ENCODE data around the gene MINK1. TPM values are rescaled to one million over a fixed set of nuclear protein-coding genes. Genes with fewer than 3 reads are reported as not detected.

The MINK1 gene
- total RNA-seq, 1 experiment from 2014 or later: 68.8 TPM

DNA sequence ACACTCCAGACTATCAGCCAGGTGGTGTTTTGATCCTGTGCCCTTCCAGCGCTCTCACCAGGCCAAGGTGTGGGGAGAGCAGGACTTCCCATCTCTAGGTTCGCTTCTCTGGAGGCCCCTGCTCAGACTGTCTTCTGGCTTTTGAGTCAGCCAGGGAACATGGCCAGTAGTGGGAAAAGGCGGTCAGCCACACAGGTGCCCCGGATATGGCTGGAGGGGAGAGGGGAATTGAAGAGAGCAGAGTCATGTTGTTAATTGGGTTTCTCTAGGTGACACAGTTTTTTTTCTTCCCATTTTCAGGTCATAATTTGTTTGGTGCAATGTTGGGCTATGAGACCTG lies 1.5 kb downstream of the MINK1 start:
- H4K91ac ChIP-seq (ENCODE audit: insufficient read length, low read depth, low read length): no peak overlapping the region
- no peak overlapping the region for H3K9ac ChIP-seq (ENCODE audit: extremely low read depth, insufficient read length, low read length)
- no peak overlapping the region for H2BK12ac ChIP-seq (ENCODE audit: insufficient read length, low read depth, low read length)
- DNase-seq: no peak
- peak overlapping the region; percentile 83 for H3K4me2 ChIP-seq (ENCODE audit: insufficient read depth, insufficient read length, low read length)
- H2AK5ac ChIP-seq (ENCODE audit: insufficient read length, low read length): no peak overlapping the region
- no peak overlapping the region for H2BK120ac ChIP-seq (ENCODE audit: low read depth, low read length, poor library complexity, severe bottlenecking)
- H2AFZ ChIP-seq (ENCODE audit: low read length): no peak overlapping the region
- H4K8ac ChIP-seq (replicated peaks; ENCODE audit: insufficient read length, low read depth, low read length): no peak overlapping the region
- no peaks in the 10 kb centered on the region for H3K9me3 Mint-ChIP-seq
- H3K79me2 ChIP-seq (ENCODE audit: insufficient read depth, low read length): peaks cover 10% of the 10 kb centered on the region; the same call in 1 of the 2 replicates
- H3K14ac ChIP-seq (ENCODE audit: insufficient read depth, low read length): no peak overlapping the region
- H2BK15ac ChIP-seq (ENCODE audit: low read depth, low read length): no peak overlapping the region
- no peak overlapping the region for H3K4ac ChIP-seq (ENCODE audit: low read depth, low read length)
- H2BK5ac ChIP-seq (ENCODE audit: insufficient read length, low read length): no peak overlapping the region
- no peak overlapping the region for H3K18ac ChIP-seq (ENCODE audit: insufficient read length, low read depth, low read length)
- no peak overlapping the region for H2BK20ac ChIP-seq (ENCODE audit: low read depth, low read length, poor library complexity, severe bottlenecking)
- no peaks in the 10 kb centered on the region for H3K27me3 ChIP-seq (ENCODE audit: insufficient read depth, low read length)
- peak overlapping the region; percentile 82 to 89 for H3K4me3 Mint-ChIP-seq
- H3K4me1 ChIP-seq (ENCODE audit: insufficient read depth, low read length): no peaks in the 10 kb centered on the region; the same call in 1 of the 2 replicates
- no CpG with 5 or more reads among the region's 4 CpGs for WGBS (ENCODE audit: extremely low coverage, insufficient read length, low lambda C conversion rate)
- H3K27me3 Mint-ChIP-seq (ENCODE audit: low read depth): no peaks in the 10 kb centered on the region
- peaks cover 9% of the 10 kb centered on the region for H3K79me1 ChIP-seq (ENCODE audit: insufficient read depth, low read depth, low read length, poor library complexity, severe bottlenecking)
- no peak overlapping the region for H4K5ac ChIP-seq (ENCODE audit: insufficient read length, low read depth, low read length)
- no peak overlapping the region for H3K56ac ChIP-seq (ENCODE audit: insufficient read length, low read depth, low read length)
- no peaks in the 10 kb centered on the region for H4K20me1 ChIP-seq (ENCODE audit: control insufficient read depth, insufficient read depth, insufficient read length)
- no peak overlapping the region for H3K27ac ChIP-seq (ENCODE audit: insufficient read length, low read depth, low read length)
- peaks cover 0 to 11% (median 0%) of the 10 kb centered on the region in 3 experiments; a peak in 3 of 7 replicates for H3K36me3 Mint-ChIP-seq (ENCODE audit: insufficient read depth in 1 of 3, low read depth in 3 of 3)
- H3K4me1 Mint-ChIP-seq: peaks cover 24 to 26% of the 10 kb centered on the region in 2 experiments
- peaks cover 7% of the 10 kb centered on the region for H3K23me2 ChIP-seq (ENCODE audit: insufficient read length, low read depth, low read length, poor library complexity, severe bottlenecking)
- H3K9me3 ChIP-seq (ENCODE audit: control insufficient read depth, low read depth, low read length): no peaks in the 10 kb centered on the region
- TF ChIP-seq, protein P1, sequence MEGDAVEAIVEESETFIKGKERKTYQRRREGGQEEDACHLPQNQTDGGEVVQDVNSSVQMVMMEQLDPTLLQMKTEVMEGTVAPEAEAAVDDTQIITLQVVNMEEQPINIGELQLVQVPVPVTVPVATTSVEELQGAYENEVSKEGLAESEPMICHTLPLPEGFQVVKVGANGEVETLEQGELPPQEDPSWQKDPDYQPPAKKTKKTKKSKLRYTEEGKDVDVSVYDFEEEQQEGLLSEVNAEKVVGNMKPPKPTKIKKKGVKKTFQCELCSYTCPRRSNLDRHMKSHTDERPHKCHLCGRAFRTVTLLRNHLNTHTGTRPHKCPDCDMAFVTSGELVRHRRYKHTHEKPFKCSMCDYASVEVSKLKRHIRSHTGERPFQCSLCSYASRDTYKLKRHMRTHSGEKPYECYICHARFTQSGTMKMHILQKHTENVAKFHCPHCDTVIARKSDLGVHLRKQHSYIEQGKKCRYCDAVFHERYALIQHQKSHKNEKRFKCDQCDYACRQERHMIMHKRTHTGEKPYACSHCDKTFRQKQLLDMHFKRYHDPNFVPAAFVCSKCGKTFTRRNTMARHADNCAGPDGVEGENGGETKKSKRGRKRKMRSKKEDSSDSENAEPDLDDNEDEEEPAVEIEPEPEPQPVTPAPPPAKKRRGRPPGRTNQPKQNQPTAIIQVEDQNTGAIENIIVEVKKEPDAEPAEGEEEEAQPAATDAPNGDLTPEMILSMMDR (conservative IDR thresholded peaks at IDR 0.05): no peak
- H3K23ac ChIP-seq (ENCODE audit: insufficient read length, low read depth, low read length): no peak overlapping the region
- no peak overlapping the region for H3T11ph ChIP-seq (ENCODE audit: low read length)
- H3K27ac Mint-ChIP-seq: peak overlapping the region in 2 of 3 experiments; percentile 17 to 41; a peak in 3 of 7 replicates
